CD4-positive, alpha-beta T cell treated with Interleukin-2 at 100 ng/mL for 4 hours (primary cell): Measurements from ENCODE around the gene LMX1B.
"Not testable (repeated sequence)": the region's sequence is repeated elsewhere in the genome, so short reads cannot be mapped to it uniquely, and the experiment has no call there.

ENCODE experiments used
- DNase-seq: peaks from one replicate; pipeline ENCODE4 v3.0.0-alpha.2; 2020; ENCODE audit warnings: low spot score

LMX1B gene

DNA sequence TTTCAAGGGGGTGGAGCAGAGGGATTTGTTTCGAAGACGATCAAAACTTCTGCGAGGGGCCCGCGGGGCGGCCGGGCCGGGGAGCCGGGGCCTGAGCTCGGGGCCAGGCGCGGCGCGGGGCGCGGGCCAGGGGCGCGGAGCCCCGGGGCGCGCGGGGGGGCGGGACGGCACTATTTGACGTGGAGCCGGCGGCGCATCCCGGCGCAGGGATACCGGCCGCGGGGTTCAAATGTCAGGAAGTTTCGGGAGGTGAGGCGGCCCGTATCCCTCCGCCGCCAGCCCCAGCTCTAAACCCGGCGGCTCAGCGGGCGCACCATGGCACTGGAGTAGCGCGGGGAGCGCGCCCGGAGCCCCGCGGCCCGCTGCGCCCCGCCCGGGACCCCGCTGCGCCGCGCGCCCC is at the start of gene LMX1B:
TSS of gene LMX1B (plus strand) at position 278 of the 400 bp plus-strand sequence. CDS start 522 bp downstream, outside the sequence.
- no peak for DNase-seq

DNA sequence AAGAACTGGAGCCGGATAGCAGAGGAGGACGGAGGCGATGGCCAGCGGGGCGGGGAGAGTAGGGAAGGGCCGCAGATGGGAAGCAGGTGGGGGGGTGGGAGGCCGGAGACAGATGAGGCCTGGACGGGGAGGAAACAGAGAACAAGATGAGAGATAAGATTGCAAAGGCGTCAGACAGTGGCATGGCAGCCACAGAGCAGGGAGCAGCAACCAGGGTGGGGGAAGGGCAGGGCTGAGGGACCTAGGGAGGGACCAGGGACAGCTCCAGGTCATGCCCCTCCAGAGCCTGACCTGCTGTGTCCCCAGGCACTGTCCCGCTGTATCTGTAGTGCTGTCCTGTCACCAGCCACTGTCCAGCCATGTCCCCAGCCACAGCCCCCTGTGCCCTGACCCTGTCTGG is 49.6 kb upstream of the LMX1B start:
- DNase-seq = no peak

DNA sequence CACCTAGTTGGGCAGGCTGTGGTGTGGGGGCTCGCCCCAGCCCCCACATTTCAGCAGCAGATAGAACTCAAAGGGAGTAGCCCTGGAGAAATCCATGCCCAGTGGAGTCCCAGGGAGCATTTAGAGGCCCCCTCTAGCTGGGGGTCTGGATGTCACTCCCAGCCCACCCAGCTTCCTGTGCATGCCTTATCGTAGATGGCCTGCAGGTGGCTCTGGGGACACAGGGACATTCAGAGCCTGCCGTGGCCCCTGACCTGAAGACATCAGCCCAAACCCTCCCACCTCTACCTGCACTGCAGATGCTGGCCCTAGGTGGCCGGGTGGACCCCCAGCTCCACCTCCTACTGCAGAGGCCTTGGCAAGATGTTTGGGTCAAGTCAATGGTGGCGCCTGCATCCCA is 49.0 kb upstream of the LMX1B start:
- no peak for DNase-seq

DNA sequence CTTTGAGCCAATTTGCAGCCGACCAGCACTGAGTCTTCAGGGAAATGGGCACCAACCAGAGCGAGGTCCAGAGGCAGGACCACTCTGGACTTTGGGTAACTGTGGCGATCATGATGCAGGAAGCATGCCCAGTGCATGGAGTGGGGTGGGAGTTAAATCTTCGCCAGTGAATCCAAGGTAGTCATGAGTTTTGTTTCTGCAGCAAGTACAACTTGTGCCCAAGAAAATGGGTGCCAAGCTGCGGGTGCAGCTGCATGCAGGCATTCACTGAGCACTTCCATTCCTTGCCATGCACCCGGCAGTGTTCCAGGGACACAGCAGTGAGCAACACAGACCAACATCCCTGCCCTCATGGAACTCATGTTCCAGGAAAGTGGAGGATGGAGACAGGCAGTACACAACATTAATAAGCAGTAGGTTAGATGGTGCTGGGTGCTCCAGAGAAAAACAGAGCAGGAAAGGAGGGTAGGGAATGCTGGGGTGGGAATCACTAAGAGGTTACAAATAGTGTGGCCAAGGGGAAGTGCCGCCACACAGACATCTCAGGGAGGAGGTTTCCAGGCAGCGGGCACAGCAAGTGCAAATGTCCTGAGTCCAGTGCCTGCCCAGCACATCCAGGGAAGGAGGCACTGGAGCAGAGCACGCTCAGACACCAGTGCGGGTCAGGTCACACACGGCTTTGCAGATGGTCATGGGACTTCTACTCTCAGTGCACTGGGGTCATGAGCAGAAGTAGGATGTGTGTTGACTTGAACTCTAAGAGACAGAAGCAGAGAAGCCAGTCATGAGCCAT is 48.2 kb upstream of the LMX1B start:
- no peak for DNase-seq

DNA sequence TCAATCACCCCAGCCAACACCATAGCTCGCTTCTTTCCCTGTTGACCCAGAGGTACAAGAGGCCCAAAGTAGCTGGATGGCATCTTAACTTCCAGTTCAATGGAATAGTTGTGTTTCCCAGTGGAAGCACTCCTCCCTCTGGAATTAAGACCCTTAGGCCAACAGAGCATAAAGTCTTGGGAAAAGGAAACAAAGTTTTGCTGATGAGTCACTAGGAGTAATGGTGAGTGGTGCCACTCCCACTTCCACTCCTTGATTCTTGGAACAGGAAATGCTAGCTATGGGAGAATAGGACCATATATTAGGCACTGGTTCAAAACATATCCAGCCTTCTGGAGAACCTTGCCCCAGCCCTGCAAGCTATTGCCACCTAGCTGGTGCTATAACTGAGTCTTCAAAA is 44.7 kb upstream of the LMX1B start:
- DNase-seq = no peak

DNA sequence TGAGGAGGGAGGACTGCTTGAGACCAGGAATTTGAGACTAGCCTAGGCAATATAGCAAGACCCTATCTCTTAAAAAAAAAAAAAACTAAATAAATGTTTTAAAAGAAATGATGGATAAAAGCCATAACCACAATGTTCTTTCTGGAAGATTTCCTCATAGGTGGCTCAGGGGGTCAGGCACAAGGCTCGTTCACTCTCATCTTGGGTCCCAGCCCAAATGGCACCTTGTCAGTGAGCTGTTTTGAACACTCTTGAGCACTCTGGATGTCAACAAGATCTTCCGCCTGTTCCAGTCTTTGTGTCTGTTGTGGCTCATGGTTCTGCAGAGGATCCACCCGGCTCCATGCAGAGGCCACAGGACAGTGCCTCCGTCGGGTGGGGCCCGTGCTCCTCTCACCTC is 35.7 kb upstream of the LMX1B start:
- DNase-seq = no peak

DNA sequence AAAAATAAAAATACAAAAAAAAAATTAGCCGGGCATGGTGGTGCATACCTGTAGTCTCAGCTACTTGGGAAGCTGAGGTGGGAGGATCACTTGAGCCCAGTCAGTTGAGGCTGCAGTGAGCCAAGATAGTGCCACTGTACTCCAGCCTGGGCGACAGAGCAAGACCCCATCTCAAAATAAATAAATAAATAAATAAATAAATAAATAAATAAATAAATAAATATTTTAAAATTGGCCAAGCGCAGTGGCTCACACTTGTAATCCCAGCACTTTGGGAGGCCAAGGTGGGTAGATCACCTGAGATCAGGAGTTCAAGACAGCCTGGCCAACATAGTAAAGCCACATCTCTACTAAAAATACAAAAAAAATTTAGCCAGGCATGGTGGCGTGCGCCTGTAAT is 33.4 kb upstream of the LMX1B start:
- not testable (repeated sequence) for DNase-seq

DNA sequence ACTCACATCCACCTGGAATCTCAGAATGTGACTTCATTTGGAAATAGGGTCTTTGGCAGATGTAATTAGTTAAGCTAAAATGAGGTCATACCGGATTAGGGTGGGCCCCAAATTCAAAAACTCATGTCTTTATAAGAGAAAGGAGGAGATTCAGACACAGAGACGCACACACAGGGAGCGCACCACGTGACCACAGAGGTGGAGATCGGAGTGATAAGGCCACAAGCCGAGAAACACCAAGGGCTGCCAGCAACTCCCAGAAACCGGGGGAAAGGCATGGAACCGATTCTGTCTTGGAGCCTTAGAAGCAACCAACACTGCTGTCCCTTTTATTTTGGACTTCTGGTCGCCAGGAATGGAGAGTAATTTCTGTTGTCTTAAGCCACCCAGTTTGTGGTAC is 31.8 kb upstream of the LMX1B start:
- no peak for DNase-seq

DNA sequence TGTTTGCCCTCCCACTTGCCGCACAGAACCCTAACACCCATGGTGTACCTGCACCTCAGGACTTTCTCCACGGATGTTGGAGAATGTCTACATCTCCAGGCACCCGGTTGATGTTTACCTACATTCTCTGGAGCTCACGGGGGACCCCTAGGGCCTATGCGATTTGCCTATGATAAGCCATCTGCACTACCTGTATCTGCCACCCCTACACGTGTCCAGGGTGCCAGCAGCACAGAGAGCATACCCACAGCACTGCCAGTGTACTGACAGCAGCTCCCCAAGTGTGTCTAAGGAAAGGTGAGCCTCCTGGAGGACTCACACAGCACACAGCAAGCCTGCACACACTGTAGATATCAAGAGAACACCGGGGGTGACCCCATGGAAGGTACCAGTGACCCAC is 31.3 kb upstream of the LMX1B start:
- no peak for DNase-seq

DNA sequence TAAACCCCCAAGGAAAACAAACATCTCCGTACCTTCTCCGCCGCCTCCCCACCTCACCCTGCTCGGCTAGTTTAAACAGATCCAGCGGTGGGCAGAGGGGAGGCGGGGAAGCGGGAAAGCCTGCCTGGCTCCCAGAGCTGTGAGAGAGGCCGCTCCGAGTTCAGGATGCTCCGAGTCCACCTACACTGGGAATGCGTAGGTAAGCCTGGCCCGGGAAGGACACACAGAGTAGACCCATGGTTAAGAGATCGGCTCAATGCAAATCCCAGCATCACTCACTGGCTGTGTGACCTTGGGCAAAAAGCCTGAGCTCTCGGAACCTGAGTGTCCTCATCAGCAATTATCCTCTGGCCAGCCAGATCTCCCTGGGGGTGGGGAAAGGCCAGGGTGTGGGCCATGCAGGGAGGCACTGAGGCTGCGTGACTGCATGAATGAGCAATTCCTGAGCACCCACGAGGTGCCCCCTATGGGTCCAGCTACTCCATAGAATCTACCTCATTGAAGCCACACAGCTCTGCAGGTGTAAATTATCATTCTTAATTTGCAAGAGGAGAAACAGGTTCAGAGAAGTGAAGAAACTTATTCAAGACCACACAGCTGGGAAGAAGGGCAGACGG is 30.5 kb upstream of the LMX1B start:
- no peak for DNase-seq

DNA sequence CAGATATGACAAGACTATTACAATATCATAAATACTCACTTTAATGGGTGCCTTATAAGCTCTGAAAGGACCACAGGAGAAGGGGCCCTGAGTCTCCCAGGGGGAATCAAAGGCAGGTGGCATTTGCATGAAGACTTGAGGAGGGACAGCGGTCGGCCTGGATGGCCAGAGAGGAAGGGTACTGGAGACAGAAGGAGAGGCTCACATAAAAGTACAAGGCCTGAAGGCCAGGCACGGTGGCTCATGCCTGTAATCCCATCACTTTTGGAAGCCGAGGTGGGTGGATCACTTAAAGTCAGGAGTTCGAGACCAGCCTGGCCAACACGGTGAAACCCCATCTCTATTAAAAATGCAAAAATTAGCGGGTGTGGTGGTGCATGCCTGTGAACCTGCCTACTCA is 29.1 kb upstream of the LMX1B start:
- no peak for DNase-seq

DNA sequence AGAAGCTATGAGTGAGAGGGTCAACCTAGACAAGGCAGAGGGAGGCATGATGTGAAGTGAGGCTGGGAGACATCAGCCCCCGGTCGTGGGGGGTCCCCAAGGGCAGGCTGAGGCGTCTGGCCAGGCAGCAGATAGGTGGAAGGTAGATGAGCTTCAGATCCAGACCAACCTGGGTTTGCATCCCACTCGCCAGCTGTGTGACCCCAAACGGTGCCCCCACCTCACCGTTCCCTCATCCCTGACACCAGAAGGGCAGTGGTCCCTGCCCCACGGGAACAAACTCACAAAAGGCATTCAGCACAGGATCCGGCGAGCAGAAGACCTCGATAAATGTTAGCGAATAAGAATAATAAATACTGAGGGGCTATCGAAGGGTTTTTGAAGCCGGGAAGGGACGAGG is 27.5 kb upstream of the LMX1B start:
- no peak for DNase-seq

DNA sequence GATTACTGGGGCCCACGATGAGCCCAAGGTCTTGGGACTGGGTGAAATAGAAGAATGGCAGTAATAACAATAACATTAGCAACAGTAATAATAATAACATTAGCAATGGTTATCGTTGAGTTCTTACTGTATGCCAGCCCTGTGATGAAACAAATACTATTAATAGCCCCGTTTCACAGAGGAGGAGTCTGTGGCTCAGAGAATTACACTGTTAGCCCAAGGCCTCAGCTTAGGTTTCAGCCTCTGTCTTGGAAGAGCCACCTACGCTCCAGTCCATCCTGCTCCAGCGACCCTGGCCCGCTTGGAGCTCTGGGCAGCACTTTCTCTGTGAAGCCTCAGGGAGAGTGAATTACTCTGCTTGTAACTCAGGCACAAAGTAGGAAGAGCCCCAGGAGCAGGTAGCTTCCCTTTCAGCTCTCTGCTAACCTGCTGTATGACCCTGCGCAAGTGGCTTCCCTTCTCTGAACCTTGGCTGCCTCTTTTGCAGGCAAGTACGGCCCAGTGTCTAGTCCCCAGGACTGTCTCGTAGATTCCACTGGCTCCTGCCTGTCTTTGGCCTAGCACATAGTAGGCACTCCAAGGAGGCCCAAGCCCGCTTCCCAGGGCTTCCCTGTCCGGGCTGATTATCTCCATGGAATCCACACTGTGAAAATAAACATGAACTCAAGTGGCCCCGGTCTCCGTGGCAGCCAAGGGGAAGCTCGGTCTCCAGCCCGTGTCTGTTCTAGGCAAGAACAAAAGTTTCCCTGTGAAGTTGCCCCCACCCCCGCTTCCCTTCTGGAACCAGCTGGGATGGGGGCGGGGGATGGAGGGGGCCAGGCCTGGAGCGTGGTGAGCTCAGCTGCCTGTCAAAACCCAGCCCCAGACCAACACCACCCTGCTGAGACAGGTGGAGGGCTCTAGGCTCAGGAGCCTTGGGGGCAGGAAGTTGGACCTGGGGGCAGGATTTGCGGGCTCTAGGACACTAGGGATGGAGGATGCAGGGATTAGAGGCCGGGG is 26.2 kb upstream of the LMX1B start:
- DNase-seq = no peak

DNA sequence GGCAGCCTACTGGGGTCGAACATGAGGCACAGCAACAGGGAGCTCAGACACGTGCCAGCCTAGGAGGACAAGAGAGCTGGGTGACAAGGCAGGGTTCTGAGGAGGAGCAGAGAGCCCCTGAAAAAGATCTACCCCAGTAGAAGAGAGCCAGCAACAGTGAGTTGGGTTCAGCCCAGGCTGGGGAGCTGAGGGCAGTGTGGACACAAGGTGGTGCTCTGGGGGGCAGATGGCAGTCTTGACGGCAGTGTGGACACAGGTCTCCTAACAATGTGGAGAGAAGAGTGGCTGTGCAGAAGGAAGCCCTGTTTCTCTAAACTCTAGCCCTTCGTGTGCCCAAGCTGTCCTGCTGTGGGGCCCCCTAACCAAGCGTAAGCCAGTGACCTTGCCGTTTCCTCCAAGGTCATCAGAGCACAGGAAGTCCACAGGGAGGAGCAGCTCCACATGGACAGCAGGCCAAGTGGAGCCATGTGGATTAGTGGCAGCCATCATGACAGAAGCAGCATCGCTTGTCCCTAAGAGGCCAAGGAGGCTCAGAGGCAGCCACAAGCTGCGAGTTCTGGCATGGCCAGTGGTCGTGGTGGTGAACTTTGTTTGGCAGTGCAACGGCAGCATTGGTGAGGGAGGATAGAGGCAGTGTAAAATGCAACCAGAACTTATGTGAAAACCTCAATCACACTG is 25.1 kb upstream of the LMX1B start:
- DNase-seq = no peak

DNA sequence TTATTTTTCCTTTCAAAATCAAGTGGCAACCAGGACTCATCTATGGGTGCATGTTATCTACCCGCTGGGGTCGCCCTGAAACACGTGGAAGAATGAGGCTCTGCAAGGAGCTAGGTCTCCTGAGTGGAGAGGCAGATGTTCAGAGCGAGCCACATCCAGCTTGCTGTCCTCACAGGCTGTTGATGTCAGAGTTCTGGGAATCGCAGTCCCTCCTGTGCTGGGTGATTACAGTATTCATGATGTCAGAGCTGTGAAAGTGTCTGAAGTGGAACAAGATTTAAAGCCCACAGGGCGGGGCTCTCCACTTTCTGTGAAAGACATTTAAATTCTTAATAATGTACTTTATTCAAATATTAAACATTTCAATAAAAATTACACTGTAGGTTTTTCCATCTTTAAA is 24.4 kb upstream of the LMX1B start:
- DNase-seq = no peak

DNA sequence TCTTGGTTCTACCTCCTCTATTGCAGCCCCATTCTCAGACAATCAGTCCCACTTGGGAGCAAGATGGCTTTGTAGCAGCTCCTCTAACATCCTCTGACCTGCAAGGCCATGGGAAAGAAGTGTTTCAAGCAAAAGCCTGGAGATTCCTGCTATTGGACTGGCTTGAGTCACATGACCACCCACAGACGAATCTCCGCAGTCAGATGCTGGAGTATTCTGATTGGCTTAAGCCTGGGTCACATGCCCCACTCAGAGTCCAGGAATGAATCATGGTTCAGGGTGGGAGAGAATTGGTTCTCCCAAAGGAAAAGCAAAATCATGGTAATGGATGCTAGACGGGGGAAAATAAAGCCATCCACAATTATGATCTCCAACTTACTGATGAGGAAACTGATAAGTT is 22.6 kb upstream of the LMX1B start:
- no peak for DNase-seq

DNA sequence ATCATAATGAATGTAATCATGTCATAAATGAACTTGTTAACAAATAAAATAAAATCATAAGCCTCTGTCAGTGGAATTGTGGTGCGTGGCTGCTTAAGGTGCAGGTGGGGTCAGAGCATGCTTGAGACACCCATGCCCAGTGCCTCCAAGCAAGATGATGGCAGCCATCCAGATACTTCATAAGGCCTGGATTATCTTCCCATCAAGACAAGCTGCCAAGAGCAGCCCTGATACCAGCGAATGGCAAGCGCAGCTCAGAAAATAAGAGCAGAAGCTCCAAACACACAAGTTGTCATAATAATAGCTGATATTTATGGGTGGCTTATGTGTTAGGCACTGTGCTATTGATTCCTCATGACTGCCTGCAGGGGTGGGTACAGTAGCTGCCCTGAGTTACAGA is 21.8 kb upstream of the LMX1B start:
- DNase-seq = no peak

DNA sequence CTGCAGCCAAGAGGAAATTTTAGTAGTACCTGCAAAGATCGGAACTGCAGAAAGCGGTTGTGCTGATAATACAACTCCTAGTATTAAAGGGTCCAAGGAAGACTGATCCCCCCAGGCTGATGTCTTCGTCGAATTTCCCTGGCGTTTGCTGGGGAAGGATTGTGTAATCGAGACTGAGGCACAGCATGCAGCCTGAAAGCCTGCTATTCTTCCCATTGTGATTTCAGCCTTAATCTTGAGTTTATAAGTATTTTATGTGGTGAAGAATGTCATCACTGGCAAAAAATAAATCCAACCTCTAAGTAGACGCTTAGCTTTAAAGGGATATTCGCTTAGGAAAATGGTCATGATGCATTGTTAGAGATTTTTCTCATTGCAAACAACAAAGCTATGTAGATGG is 21.3 kb upstream of the LMX1B start:
- DNase-seq = no peak

DNA sequence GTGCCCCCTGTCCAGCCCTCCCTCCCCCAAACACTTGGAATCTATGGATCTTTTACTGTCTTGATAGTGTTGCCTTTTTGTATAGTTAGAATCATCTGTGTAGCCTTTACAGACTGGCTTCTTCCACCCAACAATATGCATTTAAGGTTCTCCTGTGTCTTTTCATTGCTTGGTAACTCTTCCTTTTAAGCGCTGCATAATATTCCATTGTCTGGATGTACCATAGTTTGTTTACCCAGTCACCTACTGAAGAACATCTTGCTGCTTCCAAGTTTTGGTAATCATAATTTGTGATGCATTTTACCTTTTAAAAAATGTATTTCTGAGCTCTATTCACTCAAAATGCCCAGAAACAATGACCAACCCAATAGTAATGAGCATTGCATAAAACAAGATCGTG is 17.7 kb upstream of the LMX1B start:
- no peak for DNase-seq

DNA sequence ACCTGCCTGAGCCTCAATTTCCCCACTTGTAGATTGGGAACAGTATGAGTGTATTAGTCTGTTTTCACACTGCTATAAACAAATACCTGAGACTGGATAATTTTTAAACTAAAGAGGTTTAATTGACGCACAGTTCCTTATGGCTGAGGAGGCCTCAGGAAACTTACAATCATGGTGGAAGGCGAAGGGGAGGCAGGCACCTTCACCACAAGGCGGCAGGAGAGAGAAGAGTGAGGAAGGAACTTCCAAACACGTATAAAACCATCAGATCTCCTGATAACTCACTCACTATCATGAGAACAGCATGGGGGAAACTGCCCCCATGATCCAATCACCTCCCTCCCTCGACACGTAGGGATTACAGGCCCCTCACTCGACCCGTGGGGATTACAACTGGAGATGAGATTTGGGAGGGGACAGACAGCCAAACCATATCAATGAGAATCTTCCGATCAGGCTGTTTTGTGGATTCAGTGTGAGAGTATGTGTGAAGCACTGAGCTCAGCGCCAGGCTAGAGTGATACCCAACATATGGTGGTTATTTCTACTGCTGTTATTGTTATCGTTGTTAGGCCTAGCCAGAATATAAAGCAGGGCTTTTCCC is 14.6 kb upstream of the LMX1B start:
- no peak for DNase-seq
